Fibroblast of the conjunctiva (primary cell): ENCODE measurements around the gene CTNNA1.
"Not testable (repeated sequence)": the region's sequence is repeated elsewhere in the genome, so short reads cannot be mapped to it uniquely, and the experiment has no call there.

ENCODE experiments used
- DNase-seq: peaks from one replicate; pipeline ENCODE4 v3.0.0-alpha.2; 2010; ENCODE audit warnings: low read depth

Gene CTNNA1

DNA sequence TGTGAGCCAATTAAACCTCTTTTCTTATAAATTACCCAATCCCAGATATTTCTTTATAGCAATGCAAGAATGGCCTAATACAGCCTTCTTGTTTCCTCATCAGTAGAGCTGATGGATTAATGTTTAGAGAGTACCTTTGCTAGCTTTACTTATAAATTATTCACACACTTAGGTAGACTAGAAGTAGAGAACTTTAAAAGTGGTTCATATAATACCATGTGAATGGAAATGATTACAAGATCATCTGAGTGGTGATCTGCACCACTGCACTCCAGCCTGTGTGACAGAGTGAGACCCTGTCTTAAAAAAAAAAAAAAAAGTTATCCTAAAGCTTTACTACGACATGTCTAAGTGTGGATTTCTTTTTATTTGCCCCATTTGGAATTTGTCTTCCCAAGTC, 145.1 kb downstream of the CTNNA1 start:
- no peak for DNase-seq

- DNase-seq = no peak
Measured at GRCh38 chr5:138898742-138899141, 145.5 kb downstream of the CTNNA1 start.

DNA sequence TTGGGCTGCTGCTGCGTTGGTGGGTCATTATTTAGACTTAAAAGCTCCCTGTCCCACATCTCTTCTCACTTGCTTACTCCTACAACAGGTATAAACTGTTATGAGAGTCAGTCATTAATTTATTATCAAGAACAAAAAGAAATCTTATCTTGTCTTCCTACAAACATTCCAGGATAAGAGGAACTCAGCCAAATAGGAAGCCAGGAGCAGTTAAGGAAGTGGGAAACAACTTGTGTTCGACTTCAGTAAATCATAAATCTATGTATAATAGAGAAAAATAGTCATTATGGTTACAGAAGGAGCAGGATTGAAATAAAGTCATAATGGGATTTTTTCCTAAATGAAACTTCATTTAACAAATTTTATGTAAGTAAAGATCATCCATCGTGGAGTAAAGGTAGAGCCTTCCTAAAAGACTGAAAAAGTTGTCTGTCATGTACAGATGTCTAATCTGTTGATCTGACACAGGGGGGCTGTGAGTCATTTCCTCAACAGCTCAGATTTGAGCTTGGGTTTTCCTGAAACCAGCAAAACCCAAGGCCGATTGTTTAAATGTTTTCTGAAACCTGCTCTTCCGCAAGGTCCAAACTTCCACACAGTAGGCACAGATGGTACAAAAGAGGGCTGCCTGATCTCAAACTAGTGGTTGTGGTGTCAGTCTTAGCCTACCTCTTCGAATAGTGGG, 147.2 kb downstream of the CTNNA1 start:
- no peak for DNase-seq

GRCh38 chr5:138901716-138902115, 148.5 kb downstream of the CTNNA1 start:
- DNase-seq = no peak

GRCh38 chr5:138903130-138903775, 150.0 kb downstream of the CTNNA1 start:
- peak; percentile 1 for DNase-seq

- no peak for DNase-seq
Measured at GRCh38 chr5:138905541-138905940, 152.3 kb downstream of the CTNNA1 start.

GRCh38 chr5:138909734-138910133, 156.5 kb downstream of the CTNNA1 start:
- DNase-seq = no peak

DNA sequence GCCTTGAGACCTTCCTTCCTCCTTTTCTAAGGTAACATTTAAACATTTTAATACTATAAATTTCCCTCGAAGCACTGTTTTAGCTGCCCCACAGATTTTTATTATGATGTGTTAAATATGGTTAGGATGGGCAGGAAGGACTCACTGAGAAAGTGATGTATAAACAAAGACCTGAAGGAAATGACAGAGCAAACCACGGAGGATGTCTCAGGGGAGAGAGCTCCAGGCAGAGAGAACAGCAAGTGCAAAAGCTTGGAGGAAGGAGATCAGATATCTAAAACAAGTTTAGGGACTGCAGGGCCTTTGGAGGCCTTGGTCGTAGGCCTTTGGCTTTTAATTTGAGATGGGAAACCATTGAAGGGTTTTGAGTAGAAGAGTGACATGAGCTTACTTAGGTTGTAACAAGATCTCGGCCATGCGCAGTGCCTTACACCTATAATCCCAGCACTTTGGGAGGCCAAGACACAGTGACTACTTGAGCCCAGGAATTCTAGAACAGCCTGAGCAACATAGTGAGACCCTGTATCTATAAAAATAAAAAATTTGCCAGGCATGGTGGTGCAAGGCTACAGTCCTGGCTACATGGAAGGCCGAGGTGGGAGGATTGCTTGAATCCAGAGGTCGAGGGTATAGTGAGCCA, 157.4 kb downstream of the CTNNA1 start:
- DNase-seq = no peak

DNA sequence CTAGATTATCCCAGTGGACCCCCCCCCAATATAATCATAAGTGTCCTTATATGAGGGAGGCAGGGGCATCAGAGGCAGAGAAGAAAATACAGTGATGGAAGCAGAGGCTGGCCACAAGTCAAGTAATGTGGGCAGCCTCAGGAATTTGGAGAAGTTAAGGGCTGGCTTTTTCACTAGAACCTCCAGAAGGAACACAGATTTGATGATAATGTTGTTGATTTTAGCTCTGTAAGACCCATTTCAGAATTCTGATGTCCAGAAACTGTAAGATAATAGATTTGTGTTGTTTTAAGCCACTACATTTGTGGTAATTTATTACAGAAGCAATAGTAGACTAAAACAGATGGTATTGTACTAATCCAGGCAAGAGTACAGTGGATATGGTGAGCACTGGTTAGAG, 158.2 kb downstream of the CTNNA1 start:
- DNase-seq = no peak

GRCh38 chr5:138912093-138912492, 158.9 kb downstream of the CTNNA1 start:
- DNase-seq = no peak

- no peak for DNase-seq
Measured at GRCh38 chr5:138913773-138914172, 160.5 kb downstream of the CTNNA1 start.

GRCh38 chr5:138914338-138914737, 161.1 kb downstream of the CTNNA1 start:
- no peak for DNase-seq

DNA sequence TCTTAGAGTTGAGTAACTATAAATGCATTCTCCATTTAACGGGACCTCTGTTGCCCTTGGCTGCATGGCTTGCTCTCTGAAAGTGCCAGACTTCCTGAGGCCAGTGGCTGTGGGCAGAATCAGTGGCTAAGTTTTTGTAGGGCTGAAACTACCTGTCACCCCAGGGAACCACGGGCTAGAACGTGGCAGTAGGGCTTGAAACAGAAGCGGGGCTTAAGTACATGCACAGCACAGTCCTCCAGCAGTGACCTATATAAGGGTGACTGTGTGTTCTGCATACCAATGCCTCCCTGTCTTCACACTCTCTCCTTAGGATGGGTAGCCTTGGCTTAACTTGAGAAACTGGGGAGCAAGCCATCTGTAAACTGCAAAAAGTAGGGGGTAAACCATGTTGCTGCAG, 165.5 kb downstream of the CTNNA1 start:
- DNase-seq = no peak

DNA sequence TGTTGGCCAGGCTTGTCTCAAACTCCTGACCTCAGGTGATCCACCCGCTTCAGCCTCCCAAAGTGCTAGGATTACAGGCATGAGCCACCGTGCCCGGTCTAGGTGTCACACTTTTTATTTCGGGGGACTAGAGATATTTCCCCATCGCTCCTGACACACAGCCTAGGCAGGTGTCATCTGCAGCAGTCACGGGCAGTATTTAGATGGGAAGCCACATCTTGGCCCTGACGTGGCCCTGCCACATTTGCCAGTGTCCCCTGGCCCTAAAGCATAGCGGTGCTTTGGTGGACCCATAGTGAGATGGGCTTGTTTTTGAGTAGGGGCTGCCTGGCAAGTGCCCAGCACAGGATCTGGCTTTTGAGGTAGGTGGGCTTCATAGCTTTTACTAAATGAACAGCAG, 167.0 kb downstream of the CTNNA1 start:
- no peak for DNase-seq

DNA sequence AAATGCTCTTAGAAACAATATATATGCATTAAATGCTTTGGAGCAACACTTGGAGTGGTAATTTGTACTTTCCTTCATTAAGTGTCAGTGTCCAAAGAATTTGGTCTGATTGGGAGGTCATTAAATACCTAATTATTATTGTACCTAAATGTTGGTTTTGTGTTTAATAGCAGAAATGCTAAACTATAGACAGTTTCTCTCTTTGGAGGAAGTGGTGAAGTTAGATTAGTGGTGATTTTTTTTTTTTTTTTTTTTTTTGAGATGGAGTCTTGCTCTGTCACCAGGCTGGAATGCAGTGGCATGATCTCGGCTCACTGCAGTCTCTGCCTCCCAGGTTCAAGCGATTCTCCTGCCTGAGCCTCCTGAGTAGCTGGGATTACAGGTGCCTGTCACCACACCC, 168.1 kb downstream of the CTNNA1 start:
- not testable (repeated sequence) for DNase-seq

GRCh38 chr5:138922494-138922893, 169.3 kb downstream of the CTNNA1 start:
- no peak for DNase-seq

DNA sequence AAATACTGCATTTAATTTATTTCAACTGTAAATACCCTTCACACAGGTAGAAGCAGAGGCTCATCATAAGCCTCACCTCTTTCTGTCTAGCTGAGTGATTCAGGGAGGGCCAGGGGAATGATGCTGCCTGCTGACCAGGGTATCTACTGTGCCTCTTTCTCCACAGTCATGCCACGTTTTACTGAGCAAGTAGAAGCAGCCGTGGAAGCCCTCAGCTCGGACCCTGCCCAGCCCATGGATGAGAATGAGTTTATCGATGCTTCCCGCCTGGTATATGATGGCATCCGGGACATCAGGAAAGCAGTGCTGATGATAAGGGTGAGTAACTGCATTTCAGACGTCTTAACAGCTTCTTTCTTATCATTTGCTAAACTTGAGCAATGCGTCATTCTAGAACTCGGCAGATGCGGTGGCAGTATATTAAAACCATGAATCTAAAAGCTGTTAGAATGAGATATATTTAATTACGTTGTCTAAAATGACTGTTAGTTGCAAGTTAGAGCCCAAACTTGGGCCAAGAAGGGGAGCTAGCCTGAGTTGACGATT, 171.9 kb downstream of the CTNNA1 start:
- DNase-seq = no peak

DNA sequence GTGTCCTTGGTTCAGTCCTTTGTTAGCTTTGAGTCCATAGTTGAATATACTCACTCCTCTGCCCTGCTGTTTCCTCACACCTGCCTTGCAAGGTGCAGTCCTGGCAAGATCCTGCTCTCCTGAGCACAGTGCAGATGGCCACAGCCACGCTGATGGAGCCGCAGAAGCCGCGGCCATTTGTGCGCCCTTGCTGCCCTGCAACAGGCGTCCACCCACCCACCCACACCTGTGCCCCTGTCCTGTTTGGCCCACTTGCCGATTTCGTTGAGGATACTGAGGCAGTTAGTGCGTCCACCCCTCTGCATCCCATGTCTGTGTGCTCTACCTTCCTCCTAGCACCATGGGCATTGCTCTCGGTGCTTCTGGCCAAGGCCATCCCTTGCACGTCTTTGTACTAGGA, 173.0 kb downstream of the CTNNA1 start:
- no peak for DNase-seq

- DNase-seq = no peak
Measured at GRCh38 chr5:138926688-138927448, 173.6 kb downstream of the CTNNA1 start.

GRCh38 chr5:138927544-138927943, 174.3 kb downstream of the CTNNA1 start:
- no peak for DNase-seq

- DNase-seq = no peak
Measured at GRCh38 chr5:138927979-138928378, 174.8 kb downstream of the CTNNA1 start.

DNA sequence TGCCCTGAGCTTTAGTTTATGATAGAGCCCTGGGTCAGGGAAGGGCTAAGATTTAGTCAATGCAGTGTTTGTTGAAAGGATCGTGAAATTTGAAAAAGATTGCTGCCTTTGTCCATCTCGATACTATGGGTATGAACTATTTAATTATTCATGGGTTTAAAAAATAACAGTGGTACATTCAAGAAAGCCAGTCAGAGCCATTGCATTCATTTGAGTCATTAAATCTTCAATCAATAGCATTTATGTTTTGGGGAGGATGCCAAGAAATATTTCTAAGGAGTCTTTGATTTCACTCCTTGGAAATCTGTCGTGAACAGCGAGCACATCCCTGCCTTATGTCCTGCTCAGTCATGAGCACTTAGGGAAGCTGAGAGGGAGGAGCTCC, 176.3 kb downstream of the CTNNA1 start:
- DNase-seq = no peak
